K562 (cell line): ENCODE data around the gene MYO3B. TPM values are rescaled to one million over a fixed set of nuclear protein-coding genes. Genes with fewer than 3 reads are reported as not detected.

Experiments used
- CGGBP1 ChIP-seq: fragments of 250-450 bp; sonication (Bioruptor Pico); IDR thresholded peaks from 2 replicates; pipeline ENCODE4 v1.9.0; 2021; ENCODE audit warnings: mild to moderate bottlenecking
- DIDO1 ChIP-seq: fragments of 450-650 bp; IDR thresholded peaks from 2 replicates; pipeline ENCODE4 v1.6.1; 2016; ENCODE audit warnings: low read depth, missing biosample characterization, missing genetic modification characterization
- E2F1 ChIP-seq: sonication (generic); formaldehyde crosslinking; IDR thresholded peaks from 2 replicates; pipeline ENCODE4 v1.8.1; 2023; ENCODE audit warnings: mild to moderate bottlenecking, missing genetic modification reagents, moderate library complexity
- E2F4 ChIP-seq: sonication (generic); formaldehyde crosslinking; IDR thresholded peaks from 2 replicates; pipeline ENCODE4 v1.8.0; 2022; ENCODE audit warnings: mild to moderate bottlenecking, low read depth, missing genetic modification reagents
- ESRRA ChIP-seq: fragments of 450-650 bp; IDR thresholded peaks from 2 replicates; pipeline ENCODE4 v1.6.1; 2014; ENCODE audit warnings: low read depth, mild to moderate bottlenecking, moderate library complexity, borderline replicate concordance
- L3MBTL2 ChIP-seq: fragments of 450-650 bp; IDR thresholded peaks from 2 replicates; pipeline ENCODE4 v1.6.1; 2016; ENCODE audit warnings: mild to moderate bottlenecking, moderate library complexity
- MEF2A ChIP-seq: IDR thresholded peaks from 2 replicates; pipeline ENCODE4 v1.6.1; 2011; ENCODE audit warnings: low read depth, mild to moderate bottlenecking, low read length, moderate library complexity; ENCODE audit not compliant: control insufficient read depth
- PCBP1 ChIP-seq: fragments of 200-400 bp; formaldehyde crosslinking; IDR thresholded peaks from 2 replicates; pipeline ENCODE4 v1.6.1; 2018; ENCODE audit warnings: mild to moderate bottlenecking, low read depth, low read length; ENCODE audit not compliant: poor library complexity, severe bottlenecking
- POLR3A ChIP-seq: IDR thresholded peaks from 2 replicates; pipeline ENCODE4 v1.6.1; 2011; ENCODE audit warnings: borderline replicate concordance, mild to moderate bottlenecking, moderate library complexity; ENCODE audit not compliant: insufficient read length, insufficient read depth; ENCODE audit errors: extremely low read depth
- PTBP1 ChIP-seq: fragments of 200-400 bp; formaldehyde crosslinking; IDR thresholded peaks from 2 replicates; pipeline ENCODE4 v1.6.1; 2017; ENCODE audit warnings: low read depth, low read length
- RNF2 ChIP-seq: sonication (generic); IDR thresholded peaks from 2 replicates; pipeline ENCODE4 v1.6.1; 2016
- VEZF1 ChIP-seq: fragments of 200-800 bp; sonication (Bioruptor generic); IDR thresholded peaks from 2 replicates; pipeline ENCODE4 v1.6.1; 2017; ENCODE audit warnings: missing genetic modification characterization, missing compliant biosample characterization
- ZNF316 ChIP-seq: fragments of 450-650 bp; IDR thresholded peaks from 2 replicates; pipeline ENCODE4 v1.6.1; 2016
- ZNF318 ChIP-seq, 2 experiments: fragments of 450-650 bp; IDR thresholded peaks; 2 replicates each; pipeline ENCODE4 v1.6.1; 2016; ENCODE audit warnings: mild to moderate bottlenecking in 2 of 2, borderline replicate concordance in 1 of 2, low read depth in 1 of 2, moderate library complexity in 1 of 2
- ZNF699 ChIP-seq: fragments of 250-450 bp; sonication (Bioruptor Pico); IDR thresholded peaks from 2 replicates; pipeline ENCODE4 v1.8.0; 2021; ENCODE audit warnings: mild to moderate bottlenecking, moderate library complexity; ENCODE audit not compliant: insufficient replicate concordance
- polyA plus RNA-seq, 8 experiments: library from polyadenylated mRNA; depleted of rRNA in 4 of 8; stranded (reverse) in 5 of 8; unstranded in 3 of 8; fragments of >200 nt; fragmentation: Nextera tagmentation in 2 of 8; fragmentation: Illumina TruSeq in 1 of 8; extraction: Ambion mirVana in 2 of 8; extraction: Trizol in 1 of 8; gene quantifications; 2 replicates each; pipeline versions ENCODE4 v1.2.1 to v1.2.3, GENCODE V29; 2011 to 2014; ENCODE audit warnings: inconsistent platforms in 1 of 8, missing spikeins in 1 of 8
- total RNA-seq, 7 experiments: library from RNA; depleted of rRNA in 6 of 7; stranded (reverse); fragments of >200 nt in 6 of 7; fragmentation: Illumina TruSeq in 2 of 7; extraction: Trizol in 2 of 7; gene quantifications; 2 replicates each; pipeline versions ENCODE4 v1.2.1 to v1.2.3, GENCODE V29; 2011 to 2021; ENCODE audit warnings: low replicate concordance in 1 of 7

Gene MYO3B
- total and polyA plus RNA-seq, 9 of the 15 experiments (the other 6 are each of a cell fraction or from before 2014, with no cell fraction given), result 2.7 to 6.5 (median 3.6) TPM

- TF ChIP-seq PTBP1 (no peak), E2F1 (no peak), ESRRA (no peak), PCBP1 (no peak), E2F4 (CRISPR knock-in tag) (no peak), POLR3A (no peak), VEZF1 (CRISPR knock-in tag) (no peak), RNF2 (no peak), MEF2A (no peak), L3MBTL2 (no peak), ZNF316 (no peak), DIDO1 (tag) (no peak), ZNF318 (IDR thresholded peaks at IDR 0.05; ENCODE audit: borderline replicate concordance in 1 of 2, low read depth in 1 of 2) (no peak), ZNF699 (CRISPR knock-in tag) (no peak), CGGBP1 (no peak)
Measured at GRCh38 chr2:170155022-170155722, 22.8 kb upstream of the MYO3B start (continued).
